Astrocyte (in vitro differentiated cells and primary cell): ENCODE data around the gene SIGLEC8. TPM values are rescaled to one million over a fixed set of nuclear protein-coding genes. Genes with fewer than 3 reads are reported as not detected.

Experiments
- DNase-seq: peaks from one replicate; pipeline ENCODE4 v3.0.0-alpha.2; 2010; ENCODE audit warnings: low read depth
- FAIRE-seq: peaks from 2 replicates; lab custom pipeline; 2011; peaks lifted over from hg19 to GRCh38; lab: Jason Lieb, UNC
- H2AFZ ChIP-seq: 2 replicates; pipeline ENCODE4 v1.6.0; 2012; ENCODE audit warnings: low read depth, low read length, inconsistent platforms
- H3K27ac ChIP-seq: 2 replicates; pipeline ENCODE4 v1.5.1; 2011; ENCODE audit warnings: low read depth, low read length, inconsistent platforms
- H3K27me3 ChIP-seq: 2 replicates; pipeline ENCODE4 v1.6.0; 2011; ENCODE audit warnings: low read length, inconsistent platforms; ENCODE audit not compliant: insufficient read depth
- H3K36me3 ChIP-seq: 2 replicates; pipeline ENCODE4 v1.5.1; 2011; ENCODE audit warnings: low read length, inconsistent platforms; ENCODE audit not compliant: insufficient read depth
- H3K4me1 ChIP-seq: 2 replicates; pipeline ENCODE4 v1.5.1; 2011; ENCODE audit warnings: low read length, inconsistent platforms; ENCODE audit not compliant: insufficient read depth
- H3K4me2 ChIP-seq: 2 replicates; pipeline ENCODE4 v1.6.0; 2012; ENCODE audit warnings: low read length, inconsistent platforms
- H3K4me3 ChIP-seq: 2 replicates; pipeline ENCODE4 v1.5.1; 2011; ENCODE audit warnings: low read depth, mild to moderate bottlenecking, low read length, inconsistent platforms; ENCODE audit not compliant: insufficient read depth
- H3K79me2 ChIP-seq: 2 replicates; pipeline ENCODE4 v1.6.0; 2012; ENCODE audit warnings: mild to moderate bottlenecking, low read length, inconsistent platforms; ENCODE audit not compliant: insufficient read depth
- H3K9ac ChIP-seq: 2 replicates; pipeline ENCODE4 v1.6.0; 2012; ENCODE audit warnings: mild to moderate bottlenecking, low read length, inconsistent platforms
- H3K9me3 ChIP-seq: 2 replicates; pipeline ENCODE4 v1.5.1; 2012; ENCODE audit warnings: low read depth, mild to moderate bottlenecking, low read length, inconsistent platforms; ENCODE audit not compliant: insufficient read depth
- H4K20me1 ChIP-seq: 2 replicates; pipeline ENCODE4 v1.6.0; 2012; ENCODE audit warnings: low read length, inconsistent platforms; ENCODE audit not compliant: insufficient read depth
- H3K27ac Mint-ChIP-seq: one replicate; pipeline ENCODE4 v1.8.0; 2021; ENCODE audit warnings: mild to moderate bottlenecking, mixed read lengths; ENCODE audit not compliant: unreplicated experiment
- H3K27me3 Mint-ChIP-seq: one replicate; pipeline ENCODE4 v1.8.0; 2021; ENCODE audit warnings: low read depth, mixed read lengths; ENCODE audit not compliant: unreplicated experiment
- H3K36me3 Mint-ChIP-seq: one replicate; pipeline ENCODE4 v1.8.0; 2021; ENCODE audit warnings: low read depth, mixed read lengths; ENCODE audit not compliant: unreplicated experiment
- H3K4me1 Mint-ChIP-seq: one replicate; pipeline ENCODE4 v1.8.0; 2021; ENCODE audit warnings: low read depth, mixed read lengths; ENCODE audit not compliant: unreplicated experiment
- H3K4me3 Mint-ChIP-seq: one replicate; pipeline ENCODE4 v1.8.0; 2021; ENCODE audit warnings: mild to moderate bottlenecking, moderate library complexity, mixed read lengths; ENCODE audit not compliant: unreplicated experiment
- H3K9me3 Mint-ChIP-seq: one replicate; pipeline ENCODE4 v1.8.0; 2021; ENCODE audit warnings: mild to moderate bottlenecking, mixed read lengths; ENCODE audit not compliant: unreplicated experiment
- EZH2 ChIP-seq: IDR thresholded peaks from 2 replicates; pipeline ENCODE4 v1.6.1; 2012; ENCODE audit warnings: mild to moderate bottlenecking, low read length, inconsistent platforms; ENCODE audit not compliant: insufficient read depth
- total RNA-seq: library from RNA; stranded (reverse); gene quantifications from 2 replicates; pipeline ENCODE4 v1.2.1, GENCODE V29; 2021
- TF ChIP-seq, protein P1 (sequence below): IDR thresholded peaks from 2 replicates; pipeline ENCODE4 v1.5.1; 2011; ENCODE audit warnings: low read depth, mild to moderate bottlenecking, inconsistent platforms, low read length, moderate library complexity; ENCODE audit not compliant: insufficient read depth

Gene SIGLEC8
- total RNA-seq, 1 donor from 2014 or later, result not detected

DNA sequence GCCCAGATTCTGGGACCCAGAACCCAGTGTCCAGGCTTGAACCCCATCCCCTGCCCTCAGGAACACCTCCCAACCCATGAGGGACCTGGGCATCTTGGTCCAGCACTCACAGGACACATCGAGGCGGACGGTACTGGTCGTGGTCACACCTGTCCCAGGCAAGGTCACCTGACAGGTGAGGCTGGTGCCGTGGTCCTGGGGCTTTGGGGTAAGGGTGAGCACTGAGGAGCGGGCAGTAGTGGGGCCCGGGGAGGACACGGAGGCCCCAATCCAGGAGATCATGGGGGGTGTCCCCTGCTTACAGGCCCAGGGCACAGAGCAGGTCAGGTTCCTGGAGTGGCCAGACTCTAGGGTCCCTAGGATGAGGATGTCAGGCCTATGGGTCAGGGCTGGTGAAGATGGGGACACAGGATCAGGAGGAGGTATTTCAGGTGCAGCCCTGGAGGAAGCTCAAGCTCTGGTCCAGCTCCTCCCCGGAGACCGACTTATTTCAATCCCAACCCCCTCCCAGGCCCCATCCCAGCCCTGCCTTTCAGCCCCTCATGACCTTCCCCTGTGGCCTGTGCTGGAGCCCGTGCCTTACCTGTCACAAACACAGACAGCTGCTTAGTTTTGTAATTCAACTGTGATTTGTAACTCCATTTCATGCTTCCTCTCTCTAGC is 772 bp downstream of the SIGLEC8 start:
- no peak overlapping the region for H2AFZ ChIP-seq
- Mint-ChIP-seq H3K27me3 (peaks cover 31% of the 10 kb centered on the region), H3K36me3 (no peaks in the 10 kb centered on the region), H3K4me1 (no peaks in the 10 kb centered on the region), H3K4me3 (no peak overlapping the region), H3K27ac (no peak overlapping the region), H3K9me3 (peaks cover 4% of the 10 kb centered on the region)
- FAIRE-seq (no peak), DNase-seq (no peak)
- H4K20me1 ChIP-seq, result no peaks in the 10 kb centered on the region
- no peaks in the 10 kb centered on the region for H3K4me1 ChIP-seq
- peaks cover 4% of the 10 kb centered on the region for H3K9me3 ChIP-seq
- H3K79me2 ChIP-seq, result no peaks in the 10 kb centered on the region
- no peaks in the 10 kb centered on the region for H3K36me3 ChIP-seq
- no peak overlapping the region for H3K4me3 ChIP-seq
- no peak overlapping the region for H3K9ac ChIP-seq
- no peak overlapping the region for H3K4me2 ChIP-seq
- H3K27me3 ChIP-seq, result no peaks in the 10 kb centered on the region
- no peak overlapping the region for H3K27ac ChIP-seq
- TF ChIP-seq, protein P1, sequence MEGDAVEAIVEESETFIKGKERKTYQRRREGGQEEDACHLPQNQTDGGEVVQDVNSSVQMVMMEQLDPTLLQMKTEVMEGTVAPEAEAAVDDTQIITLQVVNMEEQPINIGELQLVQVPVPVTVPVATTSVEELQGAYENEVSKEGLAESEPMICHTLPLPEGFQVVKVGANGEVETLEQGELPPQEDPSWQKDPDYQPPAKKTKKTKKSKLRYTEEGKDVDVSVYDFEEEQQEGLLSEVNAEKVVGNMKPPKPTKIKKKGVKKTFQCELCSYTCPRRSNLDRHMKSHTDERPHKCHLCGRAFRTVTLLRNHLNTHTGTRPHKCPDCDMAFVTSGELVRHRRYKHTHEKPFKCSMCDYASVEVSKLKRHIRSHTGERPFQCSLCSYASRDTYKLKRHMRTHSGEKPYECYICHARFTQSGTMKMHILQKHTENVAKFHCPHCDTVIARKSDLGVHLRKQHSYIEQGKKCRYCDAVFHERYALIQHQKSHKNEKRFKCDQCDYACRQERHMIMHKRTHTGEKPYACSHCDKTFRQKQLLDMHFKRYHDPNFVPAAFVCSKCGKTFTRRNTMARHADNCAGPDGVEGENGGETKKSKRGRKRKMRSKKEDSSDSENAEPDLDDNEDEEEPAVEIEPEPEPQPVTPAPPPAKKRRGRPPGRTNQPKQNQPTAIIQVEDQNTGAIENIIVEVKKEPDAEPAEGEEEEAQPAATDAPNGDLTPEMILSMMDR, result no peak
- no peak for TF ChIP-seq EZH2

GRCh38 chr19:51456541-51457290 is 1.5 kb downstream of the SIGLEC8 start:
- Histone ChIP-seq H2AFZ (no peak overlapping the region), H3K9ac (no peak overlapping the region), H3K27me3 (no peaks in the 10 kb centered on the region), H3K36me3 (no peaks in the 10 kb centered on the region), H3K4me1 (no peaks in the 10 kb centered on the region), H4K20me1 (no peaks in the 10 kb centered on the region), H3K27ac (no peak overlapping the region), H3K79me2 (no peaks in the 10 kb centered on the region), H3K4me3 (no peak overlapping the region), H3K4me2 (no peak overlapping the region), H3K9me3 (peaks cover 4% of the 10 kb centered on the region)
- no peak for DNase-seq
- Mint-ChIP-seq H3K27me3 (peaks cover 27% of the 10 kb centered on the region), H3K4me1 (no peaks in the 10 kb centered on the region), H3K4me3 (no peak overlapping the region), H3K36me3 (no peaks in the 10 kb centered on the region), H3K27ac (no peak overlapping the region), H3K9me3 (peaks cover 12% of the 10 kb centered on the region)
- no peak for FAIRE-seq
- TF ChIP-seq, protein P1, result no peak
- TF ChIP-seq EZH2, result no peak
